IMR-90 (cell line): Measurements from ENCODE around the gene MUC5AC. TPM values are rescaled to one million over a fixed set of nuclear protein-coding genes. Genes with fewer than 3 reads are reported as not detected.

Experiments used
- ATAC-seq: fragments of 200-7000 bp; cut with Tn5 transposase; 2 replicates; pipeline ENCODE4 v1.9.1; 2020; ENCODE audit warnings: low read depth, mild to moderate bottlenecking, moderate library complexity
- BruUV-seq: library from RNA; stranded (reverse); fragments of 400-500 nt; replicated peaks from 2 replicates; lab custom pipeline; 2021; lab: Mats Ljungman, UMichigan
- CTCF ChIA-PET: fragments of 300-600 bp; formaldehyde crosslinking; extraction: SDS; loops from one replicate; lab custom pipeline; 2021; ENCODE audit warnings: antibody characterized with exemption; lab: Yijun Ruan, JAX
- POLR2A ChIA-PET: fragments of 300-600 bp; sonication (Branson Sonifier 250); formaldehyde crosslinking; loops from one replicate; lab custom pipeline; 2022; ENCODE audit warnings: antibody characterized with exemption; ENCODE audit not compliant: unreplicated experiment; lab: Charles Lee
- DNase-seq: peaks from one replicate; pipeline ENCODE4 v3.0.0; 2013
- H2AFZ ChIP-seq: replicated peaks from 2 replicates; pipeline ENCODE3; 2013; ENCODE audit warnings: low read length, mild to moderate bottlenecking; ENCODE audit not compliant: poor library complexity
- H2AK5ac ChIP-seq: 2 replicates; pipeline ENCODE4 v1.6.1; 2013; ENCODE audit warnings: low read depth, low read length, inconsistent platforms
- H2AK9ac ChIP-seq: replicated peaks from 2 replicates; pipeline ENCODE3; 2013; ENCODE audit warnings: mild to moderate bottlenecking, low read depth, low read length, moderate library complexity; ENCODE audit not compliant: poor library complexity
- H2BK120ac ChIP-seq: 2 replicates; pipeline ENCODE4 v1.6.1; 2013; ENCODE audit warnings: low read depth, low read length, inconsistent platforms
- H2BK15ac ChIP-seq: 3 replicates; pipeline ENCODE4 v1.6.1; 2013; ENCODE audit warnings: low read depth, low read length, inconsistent platforms
- H2BK20ac ChIP-seq: 2 replicates; pipeline ENCODE4 v1.6.1; 2013; ENCODE audit warnings: low read depth, mild to moderate bottlenecking, inconsistent platforms, low read length, moderate library complexity
- H2BK5ac ChIP-seq: 2 replicates; pipeline ENCODE4 v1.6.1; 2013; ENCODE audit warnings: mild to moderate bottlenecking, low read depth, low read length, inconsistent platforms; ENCODE audit not compliant: poor library complexity, severe bottlenecking
- H3K14ac ChIP-seq: replicated peaks from 2 replicates; pipeline ENCODE4 v1.6.1; 2013; ENCODE audit warnings: low read depth, low read length, inconsistent platforms
- H3K18ac ChIP-seq: 2 replicates; pipeline ENCODE4 v1.6.1; 2013; ENCODE audit warnings: low read depth, low read length, control low read depth
- H3K23ac ChIP-seq: 2 replicates; pipeline ENCODE4 v1.6.1; 2013; ENCODE audit warnings: low read depth, low read length, inconsistent platforms
- H3K27ac ChIP-seq: 2 replicates; pipeline ENCODE4 v1.5.1; 2013; ENCODE audit warnings: mild to moderate bottlenecking, control low read depth, low read length; ENCODE audit not compliant: insufficient read depth
- H3K27me3 ChIP-seq: 2 replicates; pipeline ENCODE4 v1.6.1; 2013; ENCODE audit warnings: low read length; ENCODE audit not compliant: control insufficient read depth, insufficient read depth
- H3K36me3 ChIP-seq: 2 replicates; pipeline ENCODE4 v1.6.1; 2013; ENCODE audit warnings: low read length, mixed read lengths; ENCODE audit not compliant: control insufficient read depth, insufficient read depth
- H3K4ac ChIP-seq: 2 replicates; pipeline ENCODE4 v1.6.1; 2013; ENCODE audit warnings: low read depth, low read length, inconsistent platforms
- H3K4me1 ChIP-seq: 2 replicates; pipeline ENCODE4 v1.6.1; 2013; ENCODE audit warnings: low read length, mixed read lengths; ENCODE audit not compliant: control insufficient read depth, insufficient read depth
- H3K4me2 ChIP-seq: 2 replicates; pipeline ENCODE4 v1.6.1; 2013; ENCODE audit warnings: low read depth, mild to moderate bottlenecking, control low read depth, low read length, moderate library complexity
- H3K4me3 ChIP-seq: 2 replicates; pipeline ENCODE4 v1.5.1; 2013; ENCODE audit warnings: low read depth, mild to moderate bottlenecking, control low read depth, low read length, moderate library complexity; ENCODE audit not compliant: insufficient read depth
- H3K56ac ChIP-seq: 2 replicates; pipeline ENCODE4 v1.6.1; 2013; ENCODE audit warnings: low read length, inconsistent platforms; ENCODE audit not compliant: insufficient read depth; ENCODE audit errors: extremely low read depth
- H3K79me1 ChIP-seq, 2 experiments: 2 replicates each; pipeline ENCODE4 v1.6.1; 2013; ENCODE audit warnings: low read length in 2 of 2, inconsistent platforms in 1 of 2, low read depth in 1 of 2
- H3K9ac ChIP-seq: 2 replicates; pipeline ENCODE4 v1.6.1; 2013; ENCODE audit warnings: low read depth, low read length, control low read depth
- H3K9me1 ChIP-seq: 2 replicates; pipeline ENCODE4 v1.6.1; 2013; ENCODE audit warnings: low read length, inconsistent platforms; ENCODE audit not compliant: insufficient read depth
- H3K9me3 ChIP-seq: 2 replicates; pipeline ENCODE4 v1.6.1; 2013; ENCODE audit warnings: low read length; ENCODE audit not compliant: control insufficient read depth, insufficient read depth
- H4K20me1 ChIP-seq: 2 replicates; pipeline ENCODE4 v1.6.1; 2013; ENCODE audit warnings: low read length, inconsistent platforms; ENCODE audit not compliant: insufficient read depth
- H4K5ac ChIP-seq: 2 replicates; pipeline ENCODE4 v1.6.1; 2013; ENCODE audit warnings: mild to moderate bottlenecking, low read depth, low read length, control low read depth
- H4K8ac ChIP-seq, 2 experiments: 2 replicates each; pipeline ENCODE4 v1.6.1; 2013; ENCODE audit warnings: low read depth in 2 of 2, low read length in 2 of 2, control low read depth in 1 of 2, inconsistent platforms in 1 of 2
- H4K91ac ChIP-seq: 2 replicates; pipeline ENCODE4 v1.6.1; 2013; ENCODE audit warnings: low read depth, low read length, inconsistent platforms; ENCODE audit not compliant: insufficient read depth
- CHD1 ChIP-seq: IDR thresholded peaks from 2 replicates; pipeline ENCODE4 v1.6.1; 2012; ENCODE audit warnings: low read depth, low read length, improper control_type of control experiment
- FOS ChIP-seq: fragments of 150-350 bp; IDR thresholded peaks from 2 replicates; pipeline ENCODE4 v1.6.1; 2016; ENCODE audit warnings: low read depth, low read length
- MAFK ChIP-seq: IDR thresholded peaks from 2 replicates; pipeline ENCODE4 v1.6.1; 2012; ENCODE audit warnings: low read depth, low read length, improper control_type of control experiment
- MAZ ChIP-seq: IDR thresholded peaks from 2 replicates; pipeline ENCODE4 v1.6.1; 2012; ENCODE audit warnings: low read depth, mild to moderate bottlenecking, low read length, improper control_type of control experiment, moderate library complexity, borderline replicate concordance
- MXI1 ChIP-seq: IDR thresholded peaks from 2 replicates; pipeline ENCODE4 v1.6.1; 2012; ENCODE audit warnings: low read depth, mild to moderate bottlenecking, low read length, moderate library complexity, borderline replicate concordance
- NFE2L2 ChIP-seq: fragments of 150-350 bp; IDR thresholded peaks from 2 replicates; pipeline ENCODE4 v1.6.1; 2016; ENCODE audit warnings: low read depth, mild to moderate bottlenecking, low read length
- RAD21 ChIP-seq: IDR thresholded peaks from 2 replicates; pipeline ENCODE4 v1.6.1; 2012; ENCODE audit warnings: low read length, improper control_type of control experiment
- RCOR1 ChIP-seq: IDR thresholded peaks from 2 replicates; pipeline ENCODE4 v1.6.1; 2012; ENCODE audit warnings: mild to moderate bottlenecking, low read length, improper control_type of control experiment; ENCODE audit not compliant: insufficient replicate concordance
- SMC3 ChIP-seq: fragments of 150-350 bp; IDR thresholded peaks from 2 replicates; pipeline ENCODE4 v1.6.1; 2016; ENCODE audit warnings: low read depth, mild to moderate bottlenecking, antibody characterized with exemption, low read length, moderate library complexity
- WGBS, 2 experiments: methylation state at CpG; one replicate each; pipeline versions ENCODE4 v1.1.5 to v1.1.7; 2013; ENCODE audit warnings: missing lambda C conversion rate in 2 of 2; ENCODE audit not compliant: insufficient read length in 1 of 2; ENCODE audit errors: extremely low coverage in 2 of 2; 5-methylcytosine and 5-hydroxymethylcytosine counted together
- dilution Hi-C: fragments of 300-500 bp; cut with HindIII; formaldehyde crosslinking; loops from one replicate; pipeline ENCODE4 v1.14.3; 2018; ENCODE audit warnings: low sequenced_read_pairs; ENCODE audit not compliant: unreplicated experiment
- in situ Hi-C: fragments of 300-500 bp; cut with MboI; formaldehyde crosslinking; loops from 3 replicates; pipeline ENCODE4 v1.14.3; 2019; ENCODE audit warnings: low sequenced_read_pairs, inconsistent platforms, mixed read lengths
- intact Hi-C: fragments of 100-400 bp; cut with micrococcal nuclease; formaldehyde crosslinking; loops from 2 replicates; pipeline ENCODE4 v1.10.0; 2022
- polyA plus RNA-seq, 3 experiments: library from polyadenylated mRNA; depleted of rRNA; stranded (reverse); fragments of >200 nt; gene quantifications; 2 replicates each; pipeline ENCODE4 v1.2.3, GENCODE V29; 2012; ENCODE audit warnings: low replicate concordance in 1 of 3
- total RNA-seq: library from RNA; depleted of rRNA; stranded (reverse); fragments of >200 nt; gene quantifications from 2 replicates; pipeline ENCODE4 v1.2.3, GENCODE V29; 2012
- TF ChIP-seq, protein P1 (sequence below): fragments of 150-350 bp; IDR thresholded peaks from 2 replicates; pipeline ENCODE4 v1.6.1; 2017; ENCODE audit warnings: mild to moderate bottlenecking, antibody characterized with exemption, low read length, low read depth
- TF ChIP-seq, protein P2 (sequence below): fragments of 150-350 bp; IDR thresholded peaks from 2 replicates; pipeline ENCODE4 v1.6.1; 2016; ENCODE audit warnings: low read depth, mild to moderate bottlenecking, low read length, moderate library complexity, borderline replicate concordance

The MUC5AC gene
- total and polyA plus RNA-seq, 2 of the 4 experiments (the other 2 are of a cell fraction): 0.02 TPM; not detected in 1

DNA sequence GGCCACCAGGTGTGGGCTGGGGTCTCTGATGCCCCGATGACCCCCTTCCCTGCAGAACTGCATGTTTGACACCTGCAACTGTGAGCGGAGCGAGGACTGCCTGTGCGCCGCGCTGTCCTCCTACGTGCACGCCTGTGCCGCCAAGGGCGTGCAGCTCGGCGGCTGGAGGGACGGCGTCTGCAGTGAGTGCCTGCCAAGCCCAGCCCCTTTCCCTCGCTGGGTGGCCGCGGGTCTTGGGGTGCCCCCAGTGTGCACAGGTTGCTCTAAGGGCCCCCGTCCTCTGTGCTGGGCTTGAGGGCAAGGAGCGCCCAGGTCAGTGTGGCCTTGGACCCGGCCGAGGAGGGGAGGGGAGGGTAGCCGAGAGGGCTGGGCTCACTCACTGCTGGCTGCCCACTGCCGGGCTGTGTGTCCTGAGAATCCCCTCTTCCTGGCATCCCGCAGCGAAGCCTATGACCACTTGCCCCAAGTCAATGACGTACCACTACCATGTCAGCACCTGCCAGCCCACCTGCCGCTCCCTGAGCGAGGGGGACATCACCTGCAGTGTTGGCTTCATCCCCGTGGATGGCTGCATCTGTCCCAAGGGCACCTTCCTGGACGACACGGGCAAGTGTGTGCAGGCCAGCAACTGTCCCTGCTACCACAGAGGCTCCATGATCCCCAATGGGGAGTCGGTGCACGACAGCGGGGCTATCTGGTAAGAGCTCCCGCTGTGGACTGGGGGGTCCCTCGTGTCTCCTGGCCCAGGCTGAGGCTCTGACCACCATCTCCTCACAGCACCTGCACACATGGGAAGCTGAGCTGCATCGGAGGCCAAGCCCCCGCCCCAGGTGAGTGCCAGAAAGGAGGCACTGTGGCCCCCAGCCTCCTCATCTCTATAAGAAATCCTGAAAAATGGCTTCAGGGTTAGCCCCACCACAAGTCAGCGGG, 17.0 kb downstream of the MUC5AC start:
- Histone ChIP-seq H3K4me2 (no peak overlapping the region), H2BK5ac (no peak overlapping the region), H4K8ac (no peak overlapping the region), H3K23ac (no peak overlapping the region), H3K27ac (no peak overlapping the region), H4K91ac (no peak overlapping the region), H3K56ac (no peak overlapping the region), H3K4me1 (no peaks in the 10 kb centered on the region), H2BK20ac (no peak overlapping the region), H3K4ac (no peak overlapping the region), H3K14ac (no peak overlapping the region), H3K18ac (no peak overlapping the region), H3K9ac (no peak overlapping the region), H2AK9ac (no peak overlapping the region), H3K79me1 (no peaks in the 10 kb centered on the region), H3K9me3 (peaks cover 2% of the 10 kb centered on the region; the same call in 1 of the 2 replicates), H3K9me1 (no peaks in the 10 kb centered on the region), H2AFZ (no peak overlapping the region), H3K36me3 (no peaks in the 10 kb centered on the region), H4K20me1 (no peaks in the 10 kb centered on the region), H2AK5ac (no peak overlapping the region), H2BK15ac (no peak overlapping the region), H3K4me3 (no peak overlapping the region), H2BK120ac (no peak overlapping the region), H4K5ac (no peak overlapping the region), H3K27me3 (no peaks in the 10 kb centered on the region)
- ChIA-PET POLR2A (no interaction called here), CTCF (no interaction called here)
- intact Hi-C loops (no loop called here), dilution Hi-C loops (no loop called here), in situ Hi-C loops (no loop called here)
- DNase-seq (no peak), ATAC-seq (no peak)
- 85% methylated on average over 17 of the region's 39 CpGs; no CpG with 5 or more reads in 1 of the 2 experiments for WGBS, 2 experiments
- TF ChIP-seq MAFK (no peak), SMC3 (no peak), MXI1 (no peak), MAZ (no peak), FOS (no peak), CHD1 (no peak), NFE2L2 (no peak), RCOR1 (no peak), RAD21 (no peak)
- TF ChIP-seq, protein P1, sequence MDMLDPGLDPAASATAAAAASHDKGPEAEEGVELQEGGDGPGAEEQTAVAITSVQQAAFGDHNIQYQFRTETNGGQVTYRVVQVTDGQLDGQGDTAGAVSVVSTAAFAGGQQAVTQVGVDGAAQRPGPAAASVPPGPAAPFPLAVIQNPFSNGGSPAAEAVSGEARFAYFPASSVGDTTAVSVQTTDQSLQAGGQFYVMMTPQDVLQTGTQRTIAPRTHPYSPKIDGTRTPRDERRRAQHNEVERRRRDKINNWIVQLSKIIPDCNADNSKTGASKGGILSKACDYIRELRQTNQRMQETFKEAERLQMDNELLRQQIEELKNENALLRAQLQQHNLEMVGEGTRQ: no peak
- TF ChIP-seq, protein P2, sequence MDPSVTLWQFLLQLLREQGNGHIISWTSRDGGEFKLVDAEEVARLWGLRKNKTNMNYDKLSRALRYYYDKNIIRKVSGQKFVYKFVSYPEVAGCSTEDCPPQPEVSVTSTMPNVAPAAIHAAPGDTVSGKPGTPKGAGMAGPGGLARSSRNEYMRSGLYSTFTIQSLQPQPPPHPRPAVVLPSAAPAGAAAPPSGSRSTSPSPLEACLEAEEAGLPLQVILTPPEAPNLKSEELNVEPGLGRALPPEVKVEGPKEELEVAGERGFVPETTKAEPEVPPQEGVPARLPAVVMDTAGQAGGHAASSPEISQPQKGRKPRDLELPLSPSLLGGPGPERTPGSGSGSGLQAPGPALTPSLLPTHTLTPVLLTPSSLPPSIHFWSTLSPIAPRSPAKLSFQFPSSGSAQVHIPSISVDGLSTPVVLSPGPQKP: no peak
- no TSS peak for BruUV-seq
